SU-DHL-6 (cell line): ENCODE measurements around the gene SPTBN5.

ENCODE experiments used
- H2AFZ ChIP-seq: fragments of 200-600 bp; sonication (generic); 2 replicates; pipeline ENCODE4 v1.6.1; 2014; ENCODE audit warnings: low read depth, mild to moderate bottlenecking, moderate library complexity, mixed read lengths, antibody characterized with exemption, low read length; ENCODE audit not compliant: severe bottlenecking
- H3F3A ChIP-seq: fragments of 200-600 bp; shearing (Covaris generic); 2 replicates; pipeline ENCODE4 v1.6.0; 2016; ENCODE audit warnings: antibody characterized with exemption, mild to moderate bottlenecking; ENCODE audit not compliant: insufficient read depth
- H3K27ac ChIP-seq: fragments of 200-600 bp; sonication (generic); 2 replicates; pipeline ENCODE4 v1.5.1; 2016; ENCODE audit warnings: low read depth, mild to moderate bottlenecking, low read length, moderate library complexity, mixed read lengths
- H3K27me3 ChIP-seq: fragments of 200-600 bp; sonication (generic), shearing (Covaris generic); 2 replicates; pipeline ENCODE4 v1.6.0; 2014; ENCODE audit warnings: mild to moderate bottlenecking, low read length
- H3K36me3 ChIP-seq: fragments of 200-600 bp; sonication (generic); 2 replicates; pipeline ENCODE4 v1.6.1; 2014; ENCODE audit warnings: mild to moderate bottlenecking, low read length, mixed read lengths
- H3K4me2 ChIP-seq: fragments of 300-600, 200-600 bp; shearing (Covaris generic), sonication (generic); 2 replicates; pipeline ENCODE4 v1.6.0; 2014; ENCODE audit warnings: low read length, low read depth, mild to moderate bottlenecking; ENCODE audit not compliant: poor library complexity, severe bottlenecking
- H3K4me3 ChIP-seq: fragments of 200-600 bp; sonication (generic); 2 replicates; pipeline ENCODE4 v1.5.1; 2014; ENCODE audit warnings: antibody characterized with exemption, low read length, mild to moderate bottlenecking, mixed read lengths; ENCODE audit not compliant: insufficient read depth, poor library complexity, severe bottlenecking
- H3K79me2 ChIP-seq: fragments of 200-600 bp; sonication (generic); 2 replicates; pipeline ENCODE4 v1.6.1; 2014; ENCODE audit warnings: mild to moderate bottlenecking, low read length, moderate library complexity; ENCODE audit not compliant: insufficient read depth
- H3K9ac ChIP-seq: fragments of 200-600 bp; sonication (generic); 2 replicates; pipeline ENCODE4 v1.7.0; 2014; ENCODE audit warnings: mild to moderate bottlenecking, low read length
- H3K9me2 ChIP-seq: fragments of 200-600 bp; sonication (generic); replicated peaks from 2 replicates; pipeline ENCODE4 v1.6.1; 2014; ENCODE audit warnings: low read length; ENCODE audit not compliant: insufficient read depth
- H3K9me3 ChIP-seq: fragments of 200-600 bp; sonication (generic); 2 replicates; pipeline ENCODE4 v1.6.1; 2014; ENCODE audit warnings: low read length, mixed read lengths; ENCODE audit not compliant: insufficient read depth
- H4K20me1 ChIP-seq: fragments of 200-600 bp; sonication (generic); 2 replicates; pipeline ENCODE4 v1.6.1; 2014; ENCODE audit warnings: low read depth, mild to moderate bottlenecking, antibody characterized with exemption, low read length, moderate library complexity, mixed read lengths
- CTCF ChIP-seq: fragments of 200-600 bp; sonication (generic); IDR thresholded peaks from one replicate; pipeline ENCODE4 v1.5.1; 2017; ENCODE audit warnings: antibody characterized with exemption, mild to moderate bottlenecking, low read length, moderate library complexity; ENCODE audit not compliant: insufficient read depth, poor library complexity, severe bottlenecking
- EZH2phosphoT487 ChIP-seq: fragments of 200-600 bp; sonication (generic), shearing (Covaris generic); conservative IDR thresholded peaks from 2 replicates; pipeline ENCODE4 v1.6.1; 2018; ENCODE audit warnings: mild to moderate bottlenecking, antibody characterized with exemption, low read length, moderate library complexity, mixed read lengths

The SPTBN5 gene

GRCh38 chr15:41927536-41927935 is 33.7 kb upstream of the SPTBN5 start:
- H4K20me1 ChIP-seq = no peaks in the 10 kb centered on the region
- no peak overlapping the region for H3K4me3 ChIP-seq
- H3K4me2 ChIP-seq = no peak overlapping the region
- no peaks in the 10 kb centered on the region for H3K9me2 ChIP-seq
- no peaks in the 10 kb centered on the region for H3K27me3 ChIP-seq
- no peaks in the 10 kb centered on the region for H3F3A ChIP-seq
- H3K27ac ChIP-seq = no peak overlapping the region
- H3K36me3 ChIP-seq = no peaks in the 10 kb centered on the region
- TF ChIP-seq CTCF = no peak
- TF ChIP-seq EZH2phosphoT487 = no peak
- H3K9me3 ChIP-seq = no peaks in the 10 kb centered on the region
- H2AFZ ChIP-seq = no peak overlapping the region
- no peaks in the 10 kb centered on the region for H3K79me2 ChIP-seq
- no peak overlapping the region for H3K9ac ChIP-seq

GRCh38 chr15:41926185-41927056 is 32.6 kb upstream of the SPTBN5 start:
- no peak overlapping the region for H3K9ac ChIP-seq
- no peaks in the 10 kb centered on the region for H4K20me1 ChIP-seq
- H3K27ac ChIP-seq = no peak overlapping the region
- H3K79me2 ChIP-seq = no peaks in the 10 kb centered on the region
- no peak overlapping the region for H3K4me2 ChIP-seq
- TF ChIP-seq EZH2phosphoT487 (no peak), CTCF (no peak)
- H3K27me3 ChIP-seq = no peaks in the 10 kb centered on the region
- no peak overlapping the region for H3K4me3 ChIP-seq
- no peaks in the 10 kb centered on the region for H3K36me3 ChIP-seq
- H3F3A ChIP-seq = no peaks in the 10 kb centered on the region
- no peaks in the 10 kb centered on the region for H3K9me2 ChIP-seq
- H3K9me3 ChIP-seq = no peaks in the 10 kb centered on the region
- H2AFZ ChIP-seq = no peak overlapping the region

- no peak overlapping the region for H3K27ac ChIP-seq
- H2AFZ ChIP-seq = no peak overlapping the region
- no peaks in the 10 kb centered on the region for H3K9me3 ChIP-seq
- H3K9ac ChIP-seq = no peak overlapping the region
- H3F3A ChIP-seq = no peaks in the 10 kb centered on the region
- no peaks in the 10 kb centered on the region for H3K27me3 ChIP-seq
- H3K36me3 ChIP-seq = no peaks in the 10 kb centered on the region
- no peaks in the 10 kb centered on the region for H3K9me2 ChIP-seq
- H3K79me2 ChIP-seq = no peaks in the 10 kb centered on the region
- H4K20me1 ChIP-seq = no peaks in the 10 kb centered on the region
- no peak overlapping the region for H3K4me3 ChIP-seq
- H3K4me2 ChIP-seq = no peak overlapping the region
- TF ChIP-seq CTCF = no peak
- no peak for TF ChIP-seq EZH2phosphoT487
Measured at GRCh38 chr15:41925086-41925608, 31.3 kb upstream of the SPTBN5 start.
